HEK293 (cell line): ENCODE measurements around the gene PDXDC1.

Experiments
- CTCF ChIA-PET: fragments of 350-600 bp; formaldehyde crosslinking; extraction: SDS; loops from one replicate; lab custom pipeline; 2021; ENCODE audit warnings: antibody characterized with exemption; lab: Yijun Ruan, JAX
- POLR2A ChIA-PET: fragments of 300-600 bp; formaldehyde crosslinking; extraction: SDS; loops from one replicate; lab custom pipeline; 2020; ENCODE audit warnings: antibody characterized with exemption, inconsistent platforms; lab: Yijun Ruan, JAX
- H3K27ac ChIP-seq: fragments of 200-500 bp; sonication (Bioruptor generic); 2 replicates; pipeline ENCODE4 v1.5.1; 2014; ENCODE audit warnings: low read depth, low read length, control low read depth, inconsistent platforms; ENCODE audit errors: extremely low read depth
- H3K36me3 ChIP-seq, 2 experiments: fragments of 200-500 bp in 1 of 2; sonication (Bioruptor generic) in 1 of 2; 1 replicate in 1 of 2; 2 replicates in 1 of 2; pipeline ENCODE4 v1.5.1; 2014 to 2017; ENCODE audit warnings: inconsistent platforms in 2 of 2, low read length in 2 of 2; ENCODE audit not compliant: control insufficient read depth in 2 of 2, insufficient read depth in 1 of 2
- H3K4me1 ChIP-seq: fragments of 200-500 bp; sonication (Bioruptor generic); 2 replicates; pipeline ENCODE4 v1.5.1; 2014; ENCODE audit warnings: mild to moderate bottlenecking, low read length, inconsistent platforms; ENCODE audit not compliant: control insufficient read depth, insufficient read depth
- H3K4me3 ChIP-seq: 2 replicates; pipeline ENCODE4 v1.5.1; 2011; ENCODE audit warnings: low read depth, mild to moderate bottlenecking, control low read depth, low read length, moderate library complexity
- H3K9me3 ChIP-seq: fragments of 200-500 bp; sonication (Bioruptor generic); 2 replicates; pipeline ENCODE4 v1.5.1; 2014; ENCODE audit warnings: low read depth, low read length, inconsistent platforms; ENCODE audit not compliant: control insufficient read depth, insufficient read depth
- MEIS1 ChIP-seq: sonication (generic); formaldehyde crosslinking; IDR thresholded peaks from 2 replicates; pipeline ENCODE4 v1.8.1; 2022; ENCODE audit warnings: missing genetic modification reagents, mild to moderate bottlenecking, borderline replicate concordance
- SETDB1 ChIP-seq: IDR thresholded peaks from one replicate; pipeline ENCODE4 v1.6.1; 2017; ENCODE audit warnings: mild to moderate bottlenecking, low read length, moderate library complexity, mixed read lengths; ENCODE audit not compliant: insufficient read length
- TCF7L2 ChIP-seq: IDR thresholded peaks from 2 replicates; pipeline ENCODE4 v1.6.1; 2011; ENCODE audit warnings: low read depth, mild to moderate bottlenecking, inconsistent platforms, low read length, moderate library complexity, borderline replicate concordance
- YY1 ChIP-seq: fragments of 450-650 bp; formaldehyde crosslinking; IDR thresholded peaks from 2 replicates; pipeline ENCODE4 v1.5.1; 2018; ENCODE audit warnings: missing biosample characterization, missing genetic modification characterization
- ZBTB1 ChIP-seq: fragments of 450-650 bp; formaldehyde crosslinking; IDR thresholded peaks from 2 replicates; pipeline ENCODE4 v1.5.1; 2016; ENCODE audit warnings: missing biosample characterization, missing genetic modification characterization
- ZNF121 ChIP-seq: fragments of 450-650 bp; formaldehyde crosslinking; IDR thresholded peaks from 2 replicates; pipeline ENCODE4 v1.5.1; 2016; ENCODE audit warnings: missing biosample characterization, missing genetic modification characterization
- ZNF16 ChIP-seq: fragments of 450-650 bp; formaldehyde crosslinking; IDR thresholded peaks from 2 replicates; pipeline ENCODE4 v1.5.1; 2016; ENCODE audit warnings: low read depth, missing biosample characterization, missing genetic modification characterization
- ZNF23 ChIP-seq: fragments of 450-650 bp; formaldehyde crosslinking; IDR thresholded peaks from 2 replicates; pipeline ENCODE4 v1.5.1; 2016; ENCODE audit warnings: missing biosample characterization, missing genetic modification characterization, borderline replicate concordance
- ZNF366 ChIP-seq: fragments of 450-650 bp; formaldehyde crosslinking; conservative IDR thresholded peaks from 2 replicates; pipeline ENCODE4 v1.5.1; 2016; ENCODE audit warnings: missing biosample characterization, missing genetic modification characterization
- ZNF394 ChIP-seq: fragments of 450-650 bp; formaldehyde crosslinking; IDR thresholded peaks from 2 replicates; pipeline ENCODE4 v1.5.1; 2016; ENCODE audit warnings: missing biosample characterization, missing genetic modification characterization, mild to moderate bottlenecking, moderate library complexity, borderline replicate concordance
- ZNF514 ChIP-seq: fragments of 450-650 bp; formaldehyde crosslinking; IDR thresholded peaks from 2 replicates; pipeline ENCODE4 v1.5.1; 2016; ENCODE audit warnings: missing biosample characterization, missing genetic modification characterization
- ZNF621 ChIP-seq: fragments of 450-650 bp; formaldehyde crosslinking; IDR thresholded peaks from 2 replicates; pipeline ENCODE4 v1.5.1; 2017; ENCODE audit warnings: missing biosample characterization, missing genetic modification characterization
- TF ChIP-seq, protein P1 (sequence below): fragments of 450-650 bp; formaldehyde crosslinking; IDR thresholded peaks from 2 replicates; pipeline ENCODE4 v1.5.1; 2016; ENCODE audit warnings: missing biosample characterization, missing genetic modification characterization
- TF ChIP-seq, protein P2 (sequence below): fragments of 450-650 bp; formaldehyde crosslinking; IDR thresholded peaks from 2 replicates; pipeline ENCODE4 v1.5.1; 2016; ENCODE audit warnings: missing biosample characterization, missing genetic modification characterization
- TF ChIP-seq, protein P3 (sequence below): fragments of 450-650 bp; IDR thresholded peaks from 2 replicates; pipeline ENCODE4 v1.5.1; 2018; ENCODE audit warnings: missing biosample characterization, mild to moderate bottlenecking, missing genetic modification characterization
- TF ChIP-seq, protein P4 (sequence below): fragments of 450-650 bp; formaldehyde crosslinking; IDR thresholded peaks from 2 replicates; pipeline ENCODE4 v1.5.1; 2016; ENCODE audit warnings: missing biosample characterization, missing genetic modification characterization

The PDXDC1 gene

DNA sequence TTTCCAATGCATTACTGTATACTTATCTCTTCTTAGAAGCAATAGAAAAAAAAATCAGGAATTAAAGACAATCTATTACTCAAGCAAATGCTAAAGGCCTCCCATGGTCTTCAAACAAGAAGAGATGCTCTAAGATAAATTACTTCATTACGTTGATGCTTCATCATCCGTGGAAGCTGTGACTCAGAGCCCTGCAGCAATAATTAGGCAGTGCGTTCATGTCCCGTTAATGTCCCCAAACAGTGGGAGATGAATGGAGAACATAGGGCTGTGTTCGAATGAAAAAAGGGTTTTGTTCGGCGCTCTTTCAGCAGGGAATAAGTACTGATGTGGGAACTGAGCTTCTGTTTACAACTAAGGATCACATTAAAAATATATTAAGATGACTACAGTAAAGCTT is 15.9 kb upstream of the PDXDC1 start (continued):
- TF ChIP-seq ZNF621 (tag by site-specific recombination) = no peak
- TF ChIP-seq ZNF16 (tag by site-specific recombination) = no peak
- TF ChIP-seq ZNF514 (tag by site-specific recombination) = no peak
- 0 out of 2 replicates have a peak, but pooled peaks have one; percentile 35 for TF ChIP-seq ZNF366 (tag by site-specific recombination)
- TF ChIP-seq TCF7L2 = no peak
- TF ChIP-seq ZBTB1 (tag by site-specific recombination) = no peak
- TF ChIP-seq MEIS1 = no peak
- TF ChIP-seq, protein P1, sequence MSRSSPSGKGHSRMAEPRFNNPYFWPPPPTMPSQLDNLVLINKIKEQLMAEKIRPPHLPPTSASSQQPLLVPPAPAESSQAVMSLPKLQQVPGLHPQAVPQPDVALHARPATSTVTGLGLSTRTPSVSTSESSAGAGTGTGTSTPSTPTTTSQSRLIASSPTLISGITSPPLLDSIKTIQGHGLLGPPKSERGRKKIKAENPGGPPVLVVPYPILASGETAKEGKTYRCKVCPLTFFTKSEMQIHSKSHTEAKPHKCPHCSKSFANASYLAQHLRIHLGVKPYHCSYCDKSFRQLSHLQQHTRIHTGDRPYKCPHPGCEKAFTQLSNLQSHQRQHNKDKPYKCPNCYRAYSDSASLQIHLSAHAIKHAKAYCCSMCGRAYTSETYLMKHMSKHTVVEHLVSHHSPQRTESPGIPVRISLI (tag by site-specific recombination) = no peak
- TF ChIP-seq, protein P2, sequence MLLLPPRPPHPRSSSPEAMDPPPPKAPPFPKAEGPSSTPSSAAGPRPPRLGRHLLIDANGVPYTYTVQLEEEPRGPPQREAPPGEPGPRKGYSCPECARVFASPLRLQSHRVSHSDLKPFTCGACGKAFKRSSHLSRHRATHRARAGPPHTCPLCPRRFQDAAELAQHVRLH (tag by site-specific recombination) = no peak

DNA sequence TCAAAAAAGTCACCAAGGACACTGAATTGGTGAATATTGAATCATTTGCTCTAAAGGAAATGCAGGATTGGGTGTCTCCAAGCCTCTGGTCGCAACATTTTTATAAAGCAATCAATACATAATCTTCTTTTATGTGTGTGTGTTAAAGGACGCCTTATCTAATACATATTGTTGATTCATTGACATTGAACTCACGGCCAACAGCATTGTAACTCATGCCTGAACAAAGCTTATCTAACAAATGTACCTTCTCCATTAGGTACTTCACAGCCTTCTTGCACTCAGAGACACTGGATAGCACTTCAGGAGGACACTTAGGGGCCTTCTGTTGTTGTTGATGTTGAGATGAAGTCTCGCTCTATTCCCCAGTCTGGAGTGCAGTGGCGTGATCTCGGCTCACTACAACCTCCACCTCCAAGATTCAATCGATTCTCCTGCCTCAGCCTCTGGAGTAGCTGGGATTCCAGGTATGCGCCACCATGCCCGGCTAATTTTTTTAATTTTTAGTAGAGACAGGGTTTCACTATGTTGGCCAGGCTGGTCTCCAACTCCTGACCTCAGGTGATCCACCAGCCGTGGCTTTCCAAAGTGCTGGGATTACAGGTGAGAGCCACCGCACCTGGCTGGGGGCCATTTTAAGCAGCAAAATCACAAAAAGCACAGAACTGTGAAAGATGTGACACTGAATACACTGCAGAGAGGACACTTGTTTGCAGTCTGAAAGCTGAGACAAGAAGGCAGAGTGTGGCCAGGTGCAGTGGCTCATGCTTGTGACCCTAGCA is 13.2 kb upstream of the PDXDC1 start:
- Histone ChIP-seq H3K9me3 (no peaks in the 10 kb centered on the region), H3K4me1 (peaks cover 6% of the 10 kb centered on the region; the same call in 1 of the 2 replicates), H3K27ac (no peak overlapping the region), H3K36me3 (no peaks in the 10 kb centered on the region), H3K4me3 (no peak overlapping the region)
- TF ChIP-seq, protein P3, sequence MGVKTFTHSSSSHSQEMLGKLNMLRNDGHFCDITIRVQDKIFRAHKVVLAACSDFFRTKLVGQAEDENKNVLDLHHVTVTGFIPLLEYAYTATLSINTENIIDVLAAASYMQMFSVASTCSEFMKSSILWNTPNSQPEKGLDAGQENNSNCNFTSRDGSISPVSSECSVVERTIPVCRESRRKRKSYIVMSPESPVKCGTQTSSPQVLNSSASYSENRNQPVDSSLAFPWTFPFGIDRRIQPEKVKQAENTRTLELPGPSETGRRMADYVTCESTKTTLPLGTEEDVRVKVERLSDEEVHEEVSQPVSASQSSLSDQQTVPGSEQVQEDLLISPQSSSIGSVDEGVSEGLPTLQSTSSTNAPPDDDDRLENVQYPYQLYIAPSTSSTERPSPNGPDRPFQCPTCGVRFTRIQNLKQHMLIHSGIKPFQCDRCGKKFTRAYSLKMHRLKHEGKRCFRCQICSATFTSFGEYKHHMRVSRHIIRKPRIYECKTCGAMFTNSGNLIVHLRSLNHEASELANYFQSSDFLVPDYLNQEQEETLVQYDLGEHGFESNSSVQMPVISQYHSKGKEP = no peak
- TF ChIP-seq YY1 (tag by site-specific recombination) = no peak
- TF ChIP-seq ZNF23 = no peak
- TF ChIP-seq, protein P4, sequence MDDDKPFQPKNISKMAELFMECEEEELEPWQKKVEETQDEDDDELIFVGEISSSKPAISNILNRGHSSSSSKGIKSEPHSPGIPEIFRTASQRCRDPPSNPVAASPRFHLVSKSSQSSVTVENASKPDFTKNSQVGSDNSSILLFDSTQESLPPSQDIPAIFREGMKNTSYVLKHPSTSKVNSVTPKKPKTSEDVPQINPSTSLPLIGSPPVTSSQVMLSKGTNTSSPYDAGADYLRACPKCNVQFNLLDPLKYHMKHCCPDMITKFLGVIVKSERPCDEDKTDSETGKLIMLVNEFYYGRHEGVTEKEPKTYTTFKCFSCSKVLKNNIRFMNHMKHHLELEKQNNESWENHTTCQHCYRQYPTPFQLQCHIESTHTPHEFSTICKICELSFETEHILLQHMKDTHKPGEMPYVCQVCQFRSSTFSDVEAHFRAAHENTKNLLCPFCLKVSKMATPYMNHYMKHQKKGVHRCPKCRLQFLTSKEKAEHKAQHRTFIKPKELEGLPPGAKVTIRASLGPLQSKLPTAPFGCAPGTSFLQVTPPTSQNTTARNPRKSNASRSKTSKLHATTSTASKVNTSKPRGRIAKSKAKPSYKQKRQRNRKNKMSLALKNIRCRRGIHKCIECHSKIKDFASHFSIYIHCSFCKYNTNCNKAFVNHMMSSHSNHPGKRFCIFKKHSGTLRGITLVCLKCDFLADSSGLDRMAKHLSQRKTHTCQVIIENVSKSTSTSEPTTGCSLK (tag by site-specific recombination) = no peak
- peak; percentile 60; the same call in 1 of the 2 replicates for TF ChIP-seq ZNF394 (tag by site-specific recombination)
- ChIA-PET POLR2A (no interaction called here), CTCF (no interaction called here)

DNA sequence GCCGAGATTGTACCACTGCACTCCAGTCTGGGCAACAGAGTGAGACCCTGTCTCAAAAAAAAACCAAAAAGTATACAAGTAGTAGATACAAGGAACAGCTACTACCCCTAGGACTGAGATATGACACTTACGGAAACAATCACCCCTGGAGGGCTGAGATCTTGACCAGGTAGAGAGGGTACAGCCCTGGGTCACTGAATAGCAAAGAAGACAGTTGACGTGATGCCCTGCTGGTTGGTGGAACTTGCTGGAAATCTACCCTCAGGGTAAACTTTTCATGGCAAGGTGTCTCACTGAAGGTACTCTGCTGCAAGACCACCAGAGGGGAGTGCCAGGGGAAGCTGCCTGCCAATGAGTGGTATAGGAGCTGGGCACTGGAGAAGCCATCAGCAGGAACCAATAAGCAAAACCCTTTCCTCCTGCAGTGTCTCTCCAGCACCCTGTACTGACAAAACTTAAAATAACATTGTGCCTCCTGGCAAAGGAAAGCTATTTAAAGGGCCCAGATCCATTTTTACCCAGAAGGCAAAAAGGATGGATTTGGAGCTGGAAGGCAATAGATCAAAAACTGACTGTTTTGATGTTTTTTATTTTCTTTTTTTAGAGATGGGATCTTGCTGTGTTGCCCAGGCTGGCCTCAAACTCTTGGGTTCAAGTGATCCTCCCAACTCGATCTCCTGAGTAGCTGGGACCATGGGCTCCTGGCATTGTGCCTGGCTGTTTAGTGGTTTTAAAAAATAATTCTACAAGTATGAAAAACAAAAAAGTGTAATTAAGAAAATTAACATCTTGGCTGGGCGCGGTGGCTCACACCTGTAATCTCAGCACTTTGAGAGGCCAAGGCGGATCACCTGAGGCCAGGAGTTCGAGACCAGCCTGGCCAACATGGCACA is 11.3 kb upstream of the PDXDC1 start:
- no peak overlapping the region for H3K27ac ChIP-seq
- ChIA-PET POLR2A (interaction anchor here (0.7 kb wide), 1 partner anchor 12 kb away, joined by 3 read pairs; the partner anchor contains the start of gene PDXDC1), CTCF (interaction anchor here (0.6 to 0.9 kb wide), 4 partner anchors 12 to 512 kb away, joined by 3 to 5 read pairs (median 4); partner anchors contain the start of gene PDXDC1)
- no peak overlapping the region for H3K4me3 ChIP-seq
- H3K9me3 ChIP-seq = no peaks in the 10 kb centered on the region
- TF ChIP-seq SETDB1 = peak; percentile 69
- TF ChIP-seq ZNF121 (tag by site-specific recombination) = peak; percentile 93
- TF ChIP-seq YY1 (tag by site-specific recombination) = no peak
- no peaks in the 10 kb centered on the region for H3K4me1 ChIP-seq
- no peaks in the 10 kb centered on the region for H3K36me3 ChIP-seq
